Trophoblast cell (in vitro differentiated cells and primary cell): Measurements from ENCODE around the gene USP5.

ENCODE experiments used
- DNase-seq, 2 donors: peaks; one replicate each; pipeline ENCODE4 v3.0.0-alpha.2; 2016
- H2AFZ ChIP-seq: 2 replicates; pipeline ENCODE4 v1.6.1; 2013; ENCODE audit warnings: low read length, moderate library complexity, mild to moderate bottlenecking; ENCODE audit not compliant: insufficient read depth, poor library complexity
- H2AK5ac ChIP-seq: 2 replicates; pipeline ENCODE4 v1.6.1; 2013; ENCODE audit warnings: mild to moderate bottlenecking, low read length
- H2BK120ac ChIP-seq: 2 replicates; pipeline ENCODE4 v1.6.1; 2013; ENCODE audit warnings: low read length, mild to moderate bottlenecking, moderate library complexity; ENCODE audit not compliant: insufficient read depth, poor library complexity
- H2BK12ac ChIP-seq: 2 replicates; pipeline ENCODE4 v1.6.1; 2013; ENCODE audit warnings: mild to moderate bottlenecking, low read length, moderate library complexity
- H2BK5ac ChIP-seq: 2 replicates; pipeline ENCODE4 v1.6.1; 2013; ENCODE audit warnings: low read length, low read depth, moderate library complexity, mild to moderate bottlenecking; ENCODE audit not compliant: poor library complexity
- H3K14ac ChIP-seq: 2 replicates; pipeline ENCODE4 v1.6.1; 2013; ENCODE audit warnings: mild to moderate bottlenecking, low read length
- H3K18ac ChIP-seq: 2 replicates; pipeline ENCODE4 v1.6.1; 2013; ENCODE audit warnings: mild to moderate bottlenecking, low read length
- H3K23ac ChIP-seq: 2 replicates; pipeline ENCODE4 v1.6.1; 2013; ENCODE audit warnings: low read length
- H3K27ac ChIP-seq: 2 replicates; pipeline ENCODE4 v1.5.1; 2013; ENCODE audit warnings: low read depth, mild to moderate bottlenecking, inconsistent platforms, low read length, moderate library complexity
- H3K27me3 ChIP-seq: 2 replicates; pipeline ENCODE4 v1.6.1; 2013; ENCODE audit warnings: inconsistent platforms, mild to moderate bottlenecking, low read length, moderate library complexity; ENCODE audit not compliant: insufficient read depth
- H3K36me3 ChIP-seq, 2 experiments: 1 replicate in 1 of 2; 2 replicates in 1 of 2; pipeline ENCODE4 v1.6.1; 2013; ENCODE audit warnings: low read length in 2 of 2, mild to moderate bottlenecking in 2 of 2, moderate library complexity in 1 of 2; ENCODE audit not compliant: insufficient read depth in 2 of 2, control insufficient read depth in 1 of 2
- H3K4ac ChIP-seq: 2 replicates; pipeline ENCODE4 v1.6.1; 2013; ENCODE audit warnings: low read depth, mild to moderate bottlenecking, low read length, moderate library complexity
- H3K4me1 ChIP-seq, 2 experiments: 1 replicate in 1 of 2; 2 replicates in 1 of 2; pipeline ENCODE4 v1.6.1; 2013; ENCODE audit warnings: low read length in 2 of 2, mild to moderate bottlenecking in 2 of 2, moderate library complexity in 1 of 2; ENCODE audit not compliant: insufficient read depth in 2 of 2, control insufficient read depth in 1 of 2
- H3K4me2 ChIP-seq: 2 replicates; pipeline ENCODE4 v1.6.1; 2013; ENCODE audit warnings: inconsistent platforms, mild to moderate bottlenecking, low read length, moderate library complexity
- H3K4me3 ChIP-seq: 2 replicates; pipeline ENCODE4 v1.5.1; 2013; ENCODE audit warnings: mild to moderate bottlenecking, low read depth, low read length, inconsistent platforms
- H3K79me1 ChIP-seq: one replicate; pipeline ENCODE4 v1.6.1; 2013; ENCODE audit warnings: low read length
- H3K79me2 ChIP-seq: 2 replicates; pipeline ENCODE4 v1.6.1; 2013; ENCODE audit warnings: low read length, mild to moderate bottlenecking; ENCODE audit not compliant: control insufficient read depth, insufficient read depth, poor library complexity
- H3K9ac ChIP-seq: 2 replicates; pipeline ENCODE4 v1.6.1; 2013; ENCODE audit warnings: mild to moderate bottlenecking, low read length
- H3K9me3 ChIP-seq: 2 replicates; pipeline ENCODE4 v1.6.1; 2013; ENCODE audit warnings: low read depth, mild to moderate bottlenecking, control low read depth, inconsistent platforms, low read length; ENCODE audit not compliant: insufficient read depth
- H4K12ac ChIP-seq: 2 replicates; pipeline ENCODE4 v1.6.1; 2013; ENCODE audit warnings: low read depth, mild to moderate bottlenecking, low read length, moderate library complexity
- H4K8ac ChIP-seq: 2 replicates; pipeline ENCODE4 v1.6.1; 2013; ENCODE audit warnings: low read depth, mild to moderate bottlenecking, low read length, moderate library complexity
- H4K91ac ChIP-seq: one replicate; pipeline ENCODE4 v1.6.1; 2013; ENCODE audit warnings: low read depth, mild to moderate bottlenecking, low read length, moderate library complexity
- WGBS: extraction: QIAGEN DNeasy Blood & Tissue Kit; methylation state at CpG from one replicate; pipeline ENCODE4 v1.1.7; 2013; ENCODE audit warnings: missing lambda C conversion rate; ENCODE audit not compliant: insufficient read length, insufficient coverage; ENCODE audit errors: extremely low coverage; 5-methylcytosine and 5-hydroxymethylcytosine counted together

USP5 gene

GRCh38 chr12:6860116-6860515, 8.2 kb downstream of the USP5 start:
- Histone ChIP-seq H3K4me3 (no peak overlapping the region), H3K79me1 (no peaks in the 10 kb centered on the region), H4K12ac (no peak overlapping the region), H3K79me2 (no peaks in the 10 kb centered on the region), H3K27me3 (no peaks in the 10 kb centered on the region), H2BK5ac (no peak overlapping the region), H2AFZ (no peak overlapping the region), H3K4me1 (no peaks in the 10 kb centered on the region), H4K91ac (no peak overlapping the region), H4K8ac (no peak overlapping the region), H3K4ac (no peak overlapping the region), H3K23ac (no peak overlapping the region), H3K14ac (no peak overlapping the region), H2BK12ac (no peak overlapping the region), H2AK5ac (no peak overlapping the region), H3K9me3 (no peaks in the 10 kb centered on the region), H2BK120ac (no peak overlapping the region), H3K9ac (no peak overlapping the region), H3K27ac (no peak overlapping the region), H3K36me3 (peaks cover 80 to 90% of the 10 kb centered on the region in 2 experiments), H3K4me2 (no peak overlapping the region), H3K18ac (no peak overlapping the region)
- no peak for DNase-seq
- no CpG with 5 or more reads among the region's 9 CpGs for WGBS

DNA sequence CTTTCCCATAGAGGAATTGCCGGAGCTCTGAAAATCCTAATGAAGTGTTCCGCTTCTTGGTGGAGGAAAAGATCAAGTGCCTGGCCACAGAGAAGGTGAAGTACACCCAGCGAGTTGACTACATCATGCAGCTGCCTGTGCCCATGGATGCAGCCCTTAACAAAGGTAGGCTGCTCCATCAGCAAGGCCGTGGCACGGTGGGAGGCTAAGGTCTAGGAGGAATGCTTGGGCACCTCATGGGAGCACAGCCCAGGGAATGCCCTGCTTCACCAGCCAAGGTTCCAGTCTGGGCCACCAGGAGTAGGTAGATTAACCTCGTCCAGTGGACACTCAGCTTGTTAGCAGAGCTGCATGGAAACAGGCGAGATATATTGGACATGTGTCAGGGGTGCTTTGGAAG, 9.0 kb downstream of the USP5 start:
- Histone ChIP-seq H3K27ac (no peak overlapping the region), H2BK12ac (no peak overlapping the region), H3K4ac (no peak overlapping the region), H3K14ac (no peak overlapping the region), H3K9ac (no peak overlapping the region), H4K8ac (no peak overlapping the region), H2BK5ac (no peak overlapping the region), H4K91ac (no peak overlapping the region), H3K23ac (no peak overlapping the region), H3K4me3 (no peak overlapping the region), H2BK120ac (no peak overlapping the region), H2AK5ac (no peak overlapping the region), H3K9me3 (no peaks in the 10 kb centered on the region), H3K27me3 (no peaks in the 10 kb centered on the region), H2AFZ (no peak overlapping the region), H3K79me1 (no peaks in the 10 kb centered on the region), H3K4me1 (no peaks in the 10 kb centered on the region), H4K12ac (no peak overlapping the region), H3K79me2 (no peaks in the 10 kb centered on the region), H3K18ac (no peak overlapping the region), H3K4me2 (no peak overlapping the region), H3K36me3 (peaks cover 80 to 89% of the 10 kb centered on the region in 2 experiments)
- no CpG with 5 or more reads among the region's 7 CpGs for WGBS
- no peak for DNase-seq

DNA sequence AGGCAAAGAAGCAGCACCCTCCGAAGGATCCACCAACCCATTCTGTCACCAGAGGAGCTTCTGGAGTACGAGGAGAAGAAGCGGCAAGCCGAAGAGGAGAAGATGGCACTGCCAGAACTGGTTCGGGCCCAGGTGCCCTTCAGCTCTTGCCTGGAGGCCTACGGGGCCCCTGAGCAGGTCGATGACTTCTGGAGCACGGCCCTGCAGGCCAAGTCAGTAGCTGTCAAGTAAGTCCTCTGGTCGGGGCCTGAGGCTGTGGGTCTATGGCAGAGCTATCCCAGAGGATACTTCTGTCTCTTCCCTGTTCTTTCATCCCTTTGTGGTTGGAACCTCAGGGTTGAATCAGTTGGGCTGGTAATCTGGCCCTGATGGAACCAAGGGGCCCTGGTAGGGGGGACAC, 9.4 kb downstream of the USP5 start:
- H3K4me3 ChIP-seq: no peak overlapping the region
- H3K9ac ChIP-seq: no peak overlapping the region
- H3K4ac ChIP-seq: no peak overlapping the region
- no peak overlapping the region for H2BK5ac ChIP-seq
- no peak overlapping the region for H2BK120ac ChIP-seq
- H4K8ac ChIP-seq: no peak overlapping the region
- no peak overlapping the region for H3K14ac ChIP-seq
- no peaks in the 10 kb centered on the region for H3K79me1 ChIP-seq
- H4K12ac ChIP-seq: no peak overlapping the region
- no peak overlapping the region for H2AK5ac ChIP-seq
- no peaks in the 10 kb centered on the region for H3K79me2 ChIP-seq
- H3K9me3 ChIP-seq: no peaks in the 10 kb centered on the region
- H3K4me2 ChIP-seq: no peak overlapping the region
- WGBS: no CpG with 5 or more reads among the region's 9 CpGs
- H2AFZ ChIP-seq: no peak overlapping the region
- DNase-seq: no peak
- H3K27me3 ChIP-seq: no peaks in the 10 kb centered on the region
- H3K27ac ChIP-seq: no peak overlapping the region
- H3K23ac ChIP-seq: no peak overlapping the region
- H2BK12ac ChIP-seq: no peak overlapping the region
- no peaks in the 10 kb centered on the region for H3K4me1 ChIP-seq
- H3K18ac ChIP-seq: no peak overlapping the region
- peaks cover 80 to 89% of the 10 kb centered on the region in 2 experiments for H3K36me3 ChIP-seq
- H4K91ac ChIP-seq: no peak overlapping the region

DNA sequence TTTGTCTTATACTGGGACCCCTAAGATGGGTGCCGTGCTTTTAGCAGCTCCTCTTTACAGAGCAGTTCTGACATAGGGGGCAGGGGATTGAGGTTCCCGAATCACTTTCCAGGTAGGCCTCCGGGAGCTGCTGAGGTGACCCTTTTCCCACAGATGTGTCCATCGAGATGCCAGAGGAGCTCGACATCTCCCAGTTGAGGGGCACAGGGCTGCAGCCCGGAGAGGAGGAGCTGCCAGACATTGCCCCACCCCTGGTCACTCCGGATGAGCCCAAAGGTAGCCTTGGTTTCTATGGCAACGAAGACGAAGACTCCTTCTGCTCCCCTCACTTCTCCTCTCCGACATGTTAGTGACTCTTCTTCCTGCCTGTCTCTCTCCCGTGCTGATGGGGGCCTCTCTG, 11.1 kb downstream of the USP5 start:
- no peak overlapping the region for H3K4me2 ChIP-seq

More for the DNA sequence above, 11.1 kb downstream of the USP5 start:
- H4K12ac ChIP-seq: no peak overlapping the region
- no peak overlapping the region for H2BK12ac ChIP-seq
- no peak overlapping the region for H4K8ac ChIP-seq
- no peak overlapping the region for H3K9ac ChIP-seq
- H3K18ac ChIP-seq: no peak overlapping the region
- H3K79me2 ChIP-seq: peaks cover 7% of the 10 kb centered on the region
- no peak overlapping the region for H2AFZ ChIP-seq
- H3K4me1 ChIP-seq: peaks cover 3 to 4% of the 10 kb centered on the region in 2 experiments
- no peak overlapping the region for H2BK120ac ChIP-seq
- no peak overlapping the region for H3K4me3 ChIP-seq
- no peak overlapping the region for H3K27ac ChIP-seq
- no peak overlapping the region for H2AK5ac ChIP-seq
- H3K14ac ChIP-seq: no peak overlapping the region
- no peak overlapping the region for H4K91ac ChIP-seq
- peaks cover 70 to 74% of the 10 kb centered on the region in 2 experiments for H3K36me3 ChIP-seq
- H2BK5ac ChIP-seq: no peak overlapping the region
- H3K79me1 ChIP-seq: peaks cover 8% of the 10 kb centered on the region
- DNase-seq: no peak
- no peak overlapping the region for H3K4ac ChIP-seq
- no CpG with 5 or more reads among the region's 11 CpGs for WGBS
- no peak overlapping the region for H3K23ac ChIP-seq
- no peaks in the 10 kb centered on the region for H3K9me3 ChIP-seq
- H3K27me3 ChIP-seq: no peaks in the 10 kb centered on the region
